Epithelial cell of prostate (primary cell): ENCODE measurements around the gene CDC42BPA.
A peak's percentile ranks its signal among the peaks of the same experiment; 100 is the strongest.

Source experiments
- DNase-seq: peaks from one replicate; pipeline ENCODE4 v3.0.0-alpha.2; 2011; ENCODE audit warnings: low read depth, low spot score
- H3K27ac ChIP-seq: fragments of 450-650 bp; 2 replicates; pipeline ENCODE4 v1.5.1; 2017; ENCODE audit warnings: mild to moderate bottlenecking

Gene CDC42BPA

DNA sequence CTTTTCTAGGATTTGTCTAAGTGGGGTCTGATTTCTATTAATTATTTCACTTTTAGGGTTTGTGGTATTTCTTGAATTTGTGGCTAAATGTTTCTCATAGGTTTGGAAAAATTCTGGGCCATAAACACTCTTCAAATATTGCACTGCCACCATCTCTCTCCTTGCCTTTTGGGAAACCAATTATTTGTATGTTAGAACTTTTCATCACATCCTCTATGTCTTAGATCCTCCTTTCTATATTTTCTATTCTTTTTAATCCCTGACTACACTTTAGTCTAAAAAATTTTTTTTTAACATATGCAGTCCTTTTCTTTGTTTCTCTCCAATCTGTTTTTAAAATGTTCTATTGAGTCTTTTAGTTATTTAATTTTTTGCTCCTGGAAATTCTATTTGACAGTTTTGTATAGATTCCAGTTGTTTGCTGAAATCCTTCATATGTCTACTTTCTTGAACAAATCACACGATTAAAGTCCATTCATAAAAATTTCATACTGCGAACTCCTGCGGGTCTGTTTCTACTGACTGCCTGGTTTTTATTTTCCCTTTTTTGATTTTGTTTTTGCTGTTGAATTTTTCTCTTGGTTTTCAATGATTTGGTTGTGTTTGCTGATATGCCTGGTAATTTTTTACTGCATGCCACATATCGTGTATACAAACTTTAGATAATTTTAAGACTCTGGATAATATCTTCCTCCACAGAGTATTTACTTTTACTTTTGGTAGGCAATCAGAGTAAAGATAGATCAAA is 235.1 kb downstream of the CDC42BPA start:
- no peak for DNase-seq
- H3K27ac ChIP-seq: no peak overlapping the region

DNA sequence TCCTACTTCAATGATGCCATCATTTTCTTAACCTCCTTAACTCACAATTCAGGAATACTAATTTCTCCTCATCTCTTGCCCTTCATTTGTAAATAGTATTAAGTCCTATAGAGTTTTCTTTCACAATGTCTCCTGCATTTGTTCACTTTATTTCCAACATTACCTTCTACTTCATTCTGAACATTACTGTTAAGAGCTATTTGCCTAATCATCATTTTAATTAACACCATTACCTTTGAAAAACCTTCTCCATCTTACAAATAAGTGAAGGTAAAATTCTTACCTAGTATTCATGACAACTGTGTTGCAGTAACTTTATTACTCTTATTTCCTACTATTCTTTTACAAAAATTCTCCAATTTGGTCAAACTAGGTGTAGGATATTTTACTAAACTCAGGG is 240.5 kb downstream of the CDC42BPA start:
- DNase-seq: no peak
- no peak overlapping the region for H3K27ac ChIP-seq

DNA sequence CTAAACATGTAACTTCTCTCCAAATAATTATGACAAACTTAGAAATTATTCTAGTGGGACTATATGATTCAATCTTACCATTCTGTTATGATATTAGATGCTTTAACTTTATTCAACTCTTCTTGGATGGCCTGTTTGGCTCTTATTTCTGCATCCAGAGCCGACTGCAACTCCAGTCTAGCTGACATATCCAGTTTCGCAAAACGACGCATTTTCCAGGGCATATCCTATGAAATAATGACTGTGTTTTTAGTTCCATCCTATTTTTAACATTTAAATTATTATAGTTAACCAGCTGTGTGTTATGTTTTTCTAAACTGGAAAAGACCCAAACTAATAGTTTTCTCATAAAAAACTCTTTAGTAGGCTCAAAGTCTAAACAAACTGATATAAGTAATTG is 244.5 kb downstream of the CDC42BPA start:
- no peak overlapping the region for H3K27ac ChIP-seq
- no peak for DNase-seq

DNA sequence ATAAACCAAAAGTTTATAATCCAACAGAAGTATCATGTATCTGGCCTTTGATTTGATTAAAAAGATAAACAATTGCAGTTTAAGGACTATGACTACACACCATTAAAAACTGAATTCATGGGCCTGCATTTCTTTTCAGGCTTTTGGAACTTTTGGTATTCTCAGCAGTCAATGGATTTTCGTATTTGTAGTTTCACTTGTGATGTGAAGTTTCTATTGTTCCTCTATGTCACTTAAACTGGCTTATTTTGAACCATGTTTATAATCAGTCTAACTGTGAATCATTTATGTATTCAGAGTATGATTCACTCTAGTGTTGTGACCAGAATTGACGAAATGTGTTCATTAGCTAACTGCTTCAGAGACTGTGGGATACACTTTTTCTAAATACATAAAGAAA is 245.3 kb downstream of the CDC42BPA start:
- no peak overlapping the region for H3K27ac ChIP-seq
- DNase-seq: peak; percentile 27

DNA sequence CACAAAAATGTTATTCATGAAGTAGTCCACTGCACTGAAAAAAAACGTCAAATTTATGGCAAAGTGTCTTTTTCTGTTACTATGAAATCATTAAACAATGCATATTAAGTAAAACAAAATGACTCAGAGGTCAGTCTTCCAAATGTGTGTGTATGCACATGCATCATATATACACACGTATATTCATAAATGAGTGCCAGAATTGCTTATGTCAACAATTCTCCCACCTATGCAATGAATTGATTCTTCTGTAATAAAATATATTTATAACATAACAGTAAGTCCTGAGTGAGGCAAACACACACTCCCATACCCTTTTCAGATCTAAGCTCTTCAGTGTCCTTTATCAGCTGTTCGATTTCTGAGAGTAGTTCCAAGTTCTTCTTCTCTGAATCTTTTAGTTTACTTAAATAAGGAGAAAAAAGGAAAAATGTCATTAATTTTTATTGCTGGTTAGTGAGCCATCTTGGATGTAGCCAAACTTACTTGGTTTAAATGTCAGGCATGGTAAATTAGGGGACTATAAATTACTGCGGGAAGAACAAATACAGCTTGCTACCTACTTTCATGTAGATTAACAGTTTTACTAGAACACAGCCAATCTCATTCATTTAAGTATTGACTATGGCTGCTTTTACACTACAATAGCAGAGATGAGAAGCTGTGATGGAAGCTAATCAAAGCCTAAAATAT is 246.3 kb downstream of the CDC42BPA start:
- no peak for DNase-seq

DNA sequence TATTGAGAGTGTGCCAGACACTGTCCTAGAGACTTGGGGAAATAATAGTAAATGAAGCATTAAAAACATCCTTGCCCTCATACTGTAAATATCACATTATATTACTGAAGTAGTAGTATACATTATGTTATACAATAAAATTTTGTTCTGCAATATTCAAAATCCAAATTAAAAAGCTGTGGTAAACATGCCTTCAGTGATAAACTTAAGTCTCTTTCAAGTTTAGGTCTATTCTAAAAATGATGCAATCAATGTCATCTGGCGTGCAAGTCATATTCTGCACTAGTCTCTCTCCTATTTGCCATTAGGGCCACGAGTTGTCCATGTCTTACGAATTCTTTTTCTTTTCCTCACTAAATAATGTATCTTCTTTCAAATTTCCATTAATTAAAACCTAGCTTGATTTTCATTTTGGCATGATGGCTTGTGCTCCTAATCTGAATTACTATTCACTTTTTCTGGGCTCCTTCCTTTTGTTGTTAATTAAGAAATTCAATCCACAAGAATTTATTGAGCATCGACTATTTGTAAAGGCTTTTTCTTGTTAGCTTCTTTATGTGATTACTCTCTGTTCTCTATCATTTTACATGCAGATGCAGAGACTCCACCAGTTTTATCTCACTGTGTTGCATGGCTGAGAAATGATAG is 247.5 kb downstream of the CDC42BPA start:
- no peak overlapping the region for H3K27ac ChIP-seq
- DNase-seq: no peak

More for the DNA sequence above, 246.3 kb downstream of the CDC42BPA start:
- no peak overlapping the region for H3K27ac ChIP-seq

DNA sequence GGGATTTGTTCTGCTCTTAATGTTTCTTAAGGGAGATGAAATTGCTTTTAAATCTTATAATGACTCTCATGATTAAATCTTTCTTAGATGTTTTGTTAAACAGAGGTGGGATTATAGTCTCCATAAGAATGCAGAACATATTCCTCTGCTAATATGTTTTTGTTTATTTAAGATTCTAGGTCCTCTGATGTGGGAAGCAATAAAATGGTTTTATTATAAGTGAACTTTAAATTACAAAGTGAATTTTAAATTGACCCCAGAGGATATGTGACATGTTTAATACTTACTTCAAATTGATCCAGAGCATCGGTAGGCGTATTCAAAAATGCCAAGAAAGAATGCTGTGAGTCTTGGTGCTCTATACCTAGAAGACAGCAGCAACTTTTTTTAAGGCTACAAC is 248.8 kb downstream of the CDC42BPA start:
- DNase-seq: no peak
- no peak overlapping the region for H3K27ac ChIP-seq

DNA sequence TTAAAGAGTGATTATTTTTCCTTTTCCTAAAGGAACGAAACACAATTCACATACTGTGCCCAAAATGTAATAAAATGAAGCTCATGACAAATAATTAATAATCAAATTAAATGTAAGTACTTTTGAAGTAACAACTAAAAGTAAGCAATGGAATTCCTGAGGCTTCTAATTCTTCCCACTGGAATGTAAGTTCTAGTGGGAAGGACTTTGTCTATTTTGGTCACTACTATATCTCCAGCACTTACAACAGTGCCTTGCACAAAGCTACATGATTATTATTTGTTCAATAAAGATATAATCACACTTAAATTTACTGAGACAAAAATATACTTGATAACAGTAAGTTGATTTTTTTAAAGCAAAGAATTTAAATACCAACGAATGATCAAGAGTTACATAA is 249.4 kb downstream of the CDC42BPA start:
- DNase-seq: no peak
- H3K27ac ChIP-seq: no peak overlapping the region

DNA sequence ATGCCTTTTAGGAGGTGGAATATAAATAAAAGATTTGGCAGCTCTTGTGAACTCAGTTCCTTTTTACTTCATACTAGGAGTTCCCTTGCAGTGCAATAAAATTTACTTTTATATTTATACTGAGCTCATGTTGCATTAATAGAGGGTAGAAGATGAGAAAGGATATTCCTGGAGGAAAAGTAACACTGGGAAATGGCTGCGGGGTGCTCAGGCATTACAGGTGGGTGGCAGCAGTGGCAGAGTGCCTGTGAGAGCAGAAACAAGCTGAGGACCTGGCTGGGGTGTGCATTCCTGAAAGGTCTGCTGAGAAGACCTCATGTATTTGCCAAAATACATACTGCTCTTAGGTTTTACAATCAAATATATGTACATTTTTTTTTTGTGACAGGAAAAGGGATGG is 251.3 kb downstream of the CDC42BPA start:
- DNase-seq: no peak

DNA sequence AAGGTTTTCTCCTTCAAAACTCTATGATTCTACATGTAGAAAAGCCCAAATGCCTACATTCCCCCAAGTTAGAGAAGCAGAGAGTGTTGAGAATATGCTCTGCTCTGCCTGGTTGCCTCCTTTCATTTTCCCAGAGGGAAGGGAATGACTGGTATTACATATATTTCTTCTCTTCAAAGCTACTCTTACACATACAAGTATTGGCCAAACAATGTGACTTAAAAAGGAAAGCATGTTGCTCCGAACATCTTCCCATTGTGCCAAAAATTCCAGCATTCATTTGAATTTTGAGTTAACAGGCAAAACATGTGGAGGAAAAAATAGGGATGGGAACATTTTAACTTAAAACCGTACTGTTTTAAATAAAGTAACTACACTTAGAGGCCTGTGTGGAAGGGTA is 253.0 kb downstream of the CDC42BPA start:
- H3K27ac ChIP-seq: no peak overlapping the region
- no peak for DNase-seq

More for the DNA sequence above, 251.3 kb downstream of the CDC42BPA start:
- H3K27ac ChIP-seq: no peak overlapping the region

DNA sequence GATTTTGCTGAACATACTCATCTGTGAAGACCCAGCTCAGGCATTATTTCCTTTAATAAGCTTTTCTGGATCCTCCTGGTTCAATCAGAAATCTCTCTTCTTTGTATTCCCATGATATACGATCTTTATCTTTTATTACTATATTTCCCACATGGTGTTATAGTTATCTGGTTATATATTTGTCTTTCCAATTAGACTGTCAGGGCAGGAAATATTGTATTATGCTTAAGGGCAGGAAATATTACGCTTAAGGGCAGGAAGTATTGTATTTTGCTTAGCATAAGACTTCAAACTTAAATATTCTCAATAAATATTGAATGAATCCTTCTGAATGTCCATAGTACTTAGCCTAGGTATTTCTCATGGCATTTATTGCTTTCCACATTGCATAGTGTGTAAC is 256.0 kb downstream of the CDC42BPA start:
- no peak overlapping the region for H3K27ac ChIP-seq
- no peak for DNase-seq

DNA sequence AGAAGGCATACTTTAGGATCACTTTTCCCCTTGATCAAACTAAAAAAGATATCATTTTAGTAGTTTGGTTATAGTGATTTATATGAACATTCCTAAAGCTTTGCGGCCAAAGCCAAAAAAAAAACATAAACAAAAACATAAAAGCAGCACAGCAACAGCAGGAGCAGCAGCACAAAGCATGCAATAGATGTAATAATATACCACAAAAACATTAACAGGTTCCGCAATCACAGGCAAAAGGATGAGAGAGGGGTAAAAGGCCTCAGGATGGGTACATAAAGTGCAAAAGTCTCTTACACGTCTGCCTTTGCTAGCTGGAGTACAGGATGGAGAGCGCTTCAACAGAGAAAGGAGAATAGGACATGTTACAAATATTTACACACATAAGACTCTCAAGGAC is 259.2 kb downstream of the CDC42BPA start:
- peak overlapping the region; percentile 41 for H3K27ac ChIP-seq
- no peak for DNase-seq

DNA sequence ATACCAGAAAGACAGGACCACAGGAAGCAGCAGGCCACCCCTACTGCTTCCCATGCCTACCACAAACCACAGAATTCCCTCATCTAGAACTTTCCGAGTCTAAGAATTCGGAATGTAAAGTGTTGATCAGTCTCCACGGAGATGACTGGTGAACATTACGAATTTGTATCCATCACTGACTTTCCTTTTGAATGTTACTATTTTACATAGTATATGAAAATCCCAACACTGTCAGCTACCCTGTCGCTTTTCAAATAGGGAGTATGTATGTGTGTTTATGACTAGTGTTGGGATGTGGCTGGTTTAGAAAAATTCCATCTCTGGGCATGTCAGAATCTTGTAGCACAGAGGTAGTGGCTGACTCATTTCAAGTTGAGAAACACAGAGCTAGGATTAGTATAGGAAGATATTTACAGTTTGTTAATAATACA is 260.0 kb downstream of the CDC42BPA start:
- DNase-seq: peak; percentile 36
- peak overlapping the region; percentile 41 for H3K27ac ChIP-seq

DNA sequence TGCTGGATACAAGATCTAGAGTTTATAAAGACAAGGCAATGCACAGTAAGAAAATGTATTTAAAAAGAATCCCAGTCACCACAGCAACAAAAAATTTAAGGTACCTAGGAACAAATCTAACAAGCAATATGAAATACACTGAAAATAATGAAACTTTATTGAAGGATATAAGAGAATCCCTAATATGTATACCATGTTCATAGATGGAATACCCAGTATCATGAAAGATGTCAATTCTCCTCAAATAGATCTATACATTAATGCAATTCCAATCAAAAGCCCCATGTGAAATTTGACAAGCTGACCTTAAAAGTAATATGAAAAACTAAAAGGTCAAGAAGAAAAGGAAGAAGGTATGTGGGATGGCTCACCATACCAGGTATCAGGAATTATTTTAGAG is 269.0 kb downstream of the CDC42BPA start:
- DNase-seq: no peak
- no peak overlapping the region for H3K27ac ChIP-seq

DNA sequence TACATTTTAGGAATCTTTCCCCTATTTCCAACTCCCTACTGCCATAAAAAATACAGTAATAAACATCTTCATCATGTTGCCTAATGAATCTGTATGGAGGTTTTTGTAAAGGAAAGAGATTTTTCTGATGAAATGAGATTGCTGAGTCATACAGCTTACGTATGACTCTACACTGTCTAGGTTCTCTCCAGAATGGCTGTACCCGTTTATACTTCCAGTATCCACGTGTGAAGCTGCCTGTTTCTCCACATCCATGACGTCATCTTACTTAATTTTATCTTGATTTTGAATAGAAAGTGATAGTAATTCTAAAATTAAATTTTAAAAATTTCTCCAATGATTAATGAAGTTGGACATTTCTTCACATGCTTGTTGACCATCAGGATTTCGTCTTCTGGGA is 274.5 kb downstream of the CDC42BPA start:
- H3K27ac ChIP-seq: no peak overlapping the region
- DNase-seq: no peak

DNA sequence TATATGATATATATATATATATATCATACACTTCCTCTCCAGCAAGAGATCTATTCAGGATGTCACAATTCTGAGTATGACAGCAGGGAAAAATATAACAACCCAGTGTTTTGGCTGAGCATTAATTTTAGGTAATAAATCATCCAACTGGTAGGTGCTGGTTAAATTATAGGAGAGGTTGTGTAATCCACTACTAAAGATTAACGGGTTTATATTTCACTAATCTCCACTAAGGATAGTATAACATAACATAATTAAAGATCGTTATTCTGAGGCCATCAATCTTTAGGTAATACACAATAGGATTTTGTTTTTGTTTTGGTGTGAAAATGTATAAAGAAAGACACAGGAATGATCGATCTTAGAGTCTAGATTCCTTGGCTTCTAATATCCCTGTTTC is 276.0 kb downstream of the CDC42BPA start:
- no peak overlapping the region for H3K27ac ChIP-seq
- DNase-seq: no peak

DNA sequence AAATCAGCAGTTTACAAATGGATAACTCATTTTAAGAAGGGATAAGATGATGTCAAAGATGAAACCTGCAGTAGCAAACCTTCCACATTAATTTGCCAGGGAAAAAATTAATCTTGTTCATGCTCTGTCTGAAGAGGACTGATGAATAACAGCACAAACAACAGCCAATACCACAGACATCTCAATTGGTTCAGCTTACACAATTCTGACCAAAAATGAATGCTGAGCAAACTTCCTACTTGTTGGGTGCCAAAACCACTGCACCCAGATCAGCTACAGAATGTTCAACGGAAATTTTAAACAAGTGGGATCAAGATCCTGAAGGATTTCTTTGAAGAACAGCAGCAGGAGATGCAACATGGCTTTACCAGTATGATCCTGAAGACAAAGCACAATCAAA is 279.9 kb downstream of the CDC42BPA start:
- DNase-seq: no peak
- no peak overlapping the region for H3K27ac ChIP-seq

DNA sequence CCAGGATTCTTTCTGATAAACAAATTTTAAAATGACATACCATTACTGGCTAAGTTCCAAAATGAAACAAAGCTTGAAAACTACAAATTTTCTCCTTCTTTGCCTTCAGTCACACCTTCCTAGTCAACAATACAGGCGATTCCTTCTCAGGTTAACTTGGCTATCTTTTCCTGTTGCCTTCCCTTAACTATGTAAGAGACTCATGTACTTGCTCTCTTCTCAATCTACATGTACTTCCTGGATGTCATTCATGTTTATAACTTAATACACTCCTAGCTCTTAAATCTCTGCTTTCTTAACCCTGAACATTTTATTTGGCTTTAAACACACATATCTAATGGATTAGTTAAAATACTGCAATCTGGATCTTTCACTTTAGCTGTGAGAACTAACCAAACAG is 281.2 kb downstream of the CDC42BPA start:
- H3K27ac ChIP-seq: no peak overlapping the region
- DNase-seq: no peak

DNA sequence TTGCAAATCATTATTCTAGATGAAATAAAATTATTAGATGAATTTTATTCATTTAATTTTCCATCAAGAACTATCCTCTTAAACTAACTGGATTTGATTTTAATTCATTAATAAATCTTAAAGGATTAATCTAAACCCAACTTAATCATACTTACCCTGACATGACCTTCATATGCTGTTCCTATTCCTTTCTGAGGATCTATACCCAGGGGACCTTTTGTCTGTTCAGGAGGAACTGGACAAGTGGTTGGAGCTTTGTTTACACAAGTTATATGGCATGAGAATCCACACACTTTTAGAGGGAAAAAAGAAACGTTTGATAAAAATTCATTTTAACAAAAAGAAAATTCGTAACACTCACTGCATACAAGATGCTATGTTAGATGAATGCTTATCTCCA is 283.0 kb downstream of the CDC42BPA start:
- DNase-seq: no peak
- H3K27ac ChIP-seq: no peak overlapping the region

DNA sequence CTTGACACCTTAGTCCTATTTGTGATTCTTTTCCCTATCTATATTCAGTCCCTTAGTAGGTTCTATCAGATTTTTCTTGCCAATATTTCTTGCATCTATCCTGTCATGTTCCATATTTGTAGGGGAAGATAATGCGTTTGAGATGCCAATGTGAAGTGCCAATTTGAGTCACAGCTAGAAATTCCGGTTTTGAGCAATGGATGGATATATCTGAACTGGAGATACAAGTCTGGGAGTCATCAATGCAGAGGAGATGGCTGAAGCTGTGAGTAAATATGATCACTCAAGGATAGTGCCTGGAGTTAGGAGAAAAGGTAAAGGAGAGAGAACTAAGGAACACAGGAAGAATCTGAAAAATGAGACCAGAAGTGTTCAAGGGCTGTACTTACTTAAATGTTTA is 284.4 kb downstream of the CDC42BPA start:
- DNase-seq: no peak
- H3K27ac ChIP-seq: no peak overlapping the region

DNA sequence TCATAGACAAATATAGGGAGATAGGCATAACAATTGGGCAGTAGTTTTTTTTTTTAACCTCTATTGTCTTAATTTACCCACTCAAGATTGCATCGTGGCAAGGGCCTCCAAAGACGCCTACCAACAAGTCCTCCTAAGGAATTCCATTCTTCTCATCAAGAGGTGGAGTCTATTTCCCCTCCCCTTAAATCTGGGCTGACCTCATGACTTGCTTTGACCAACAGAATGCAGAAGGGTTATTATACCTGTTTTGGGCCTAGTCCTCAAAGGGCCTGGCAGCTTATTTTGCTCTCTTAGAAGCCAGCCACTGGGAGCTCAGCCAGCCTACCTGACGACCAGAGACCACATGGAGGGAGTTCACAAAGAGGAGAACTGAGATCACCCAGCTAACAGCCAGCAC is 285.9 kb downstream of the CDC42BPA start:
- no peak for DNase-seq
- H3K27ac ChIP-seq: no peak overlapping the region
